GM18907 (cell line): Measurements from ENCODE around the gene RTCA.
"Not testable (repeated sequence)": the region's sequence is repeated elsewhere in the genome, so short reads cannot be mapped to it uniquely, and the experiment has no call there.

ENCODE experiments used
- ATAC-seq: cut with Tn5 transposase; IDR thresholded peaks from one replicate; pipeline ENCODE4 v1.9.1; 2021; ENCODE audit warnings: mild to moderate bottlenecking, moderate library complexity; ENCODE audit not compliant: unreplicated experiment

Gene RTCA

DNA sequence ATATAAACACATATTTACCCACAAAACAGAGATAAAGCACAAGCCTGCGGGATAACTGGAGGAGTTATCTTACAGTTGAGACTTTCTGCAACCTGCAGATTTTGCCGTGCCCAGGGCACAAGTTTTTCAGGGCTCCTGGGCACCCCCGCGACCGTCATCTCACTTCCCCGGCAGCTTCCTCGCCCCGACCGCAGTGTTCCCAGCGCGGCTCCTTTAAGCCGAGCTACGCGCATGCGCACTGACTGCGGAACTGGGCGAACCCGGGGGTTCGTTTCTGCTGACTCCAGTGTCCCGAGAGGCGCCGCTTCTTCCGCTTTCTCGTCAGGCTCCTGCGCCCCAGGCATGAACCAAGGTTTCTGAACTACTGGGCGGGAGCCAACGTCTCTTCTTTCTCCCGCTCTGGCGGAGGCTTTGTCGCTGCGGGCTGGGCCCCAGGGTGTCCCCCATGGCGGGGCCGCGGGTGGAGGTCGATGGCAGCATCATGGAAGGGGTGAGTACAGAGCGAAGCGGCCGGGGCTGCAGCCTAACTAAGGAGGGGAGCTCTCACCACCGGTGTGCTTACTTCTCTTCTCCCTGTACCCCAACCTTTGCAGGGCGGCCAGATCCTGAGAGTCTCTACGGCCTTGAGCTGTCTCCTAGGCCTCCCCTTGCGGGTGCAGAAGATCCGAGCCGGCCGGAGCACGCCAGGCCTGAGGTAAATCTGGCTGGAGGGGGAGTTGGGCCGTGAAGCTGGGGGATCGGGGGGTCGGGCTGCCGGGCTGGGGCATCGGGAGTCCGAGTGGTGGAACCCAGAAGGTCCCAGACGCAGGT is at the start of gene RTCA:
Gene RTCA, plus strand, starts transcription at position 286 of the 810 bp plus-strand sequence. Its CDS starts 160 bp downstream, at position 446.
- ATAC-seq, result peak; percentile 96

DNA sequence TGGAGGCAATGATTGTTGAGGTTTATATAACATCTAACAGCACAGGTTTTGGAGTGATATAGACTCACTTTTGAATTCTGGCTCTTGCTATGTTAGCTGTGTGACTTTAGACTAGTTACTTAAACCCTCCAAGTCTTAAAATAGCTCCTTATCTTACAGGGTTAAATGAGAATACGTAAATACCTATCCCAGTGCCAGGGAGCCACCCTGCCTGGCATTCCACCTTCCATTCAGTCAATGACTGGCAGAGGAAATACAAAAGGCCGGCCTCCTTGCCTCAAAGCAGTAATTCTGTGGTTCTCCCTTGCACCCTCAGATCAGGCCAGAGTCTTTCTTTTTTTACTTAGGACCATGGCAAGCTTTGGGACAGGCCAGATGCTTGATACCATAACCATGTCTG is 48.2 kb upstream of the RTCA start:
- ATAC-seq, result no peak

DNA sequence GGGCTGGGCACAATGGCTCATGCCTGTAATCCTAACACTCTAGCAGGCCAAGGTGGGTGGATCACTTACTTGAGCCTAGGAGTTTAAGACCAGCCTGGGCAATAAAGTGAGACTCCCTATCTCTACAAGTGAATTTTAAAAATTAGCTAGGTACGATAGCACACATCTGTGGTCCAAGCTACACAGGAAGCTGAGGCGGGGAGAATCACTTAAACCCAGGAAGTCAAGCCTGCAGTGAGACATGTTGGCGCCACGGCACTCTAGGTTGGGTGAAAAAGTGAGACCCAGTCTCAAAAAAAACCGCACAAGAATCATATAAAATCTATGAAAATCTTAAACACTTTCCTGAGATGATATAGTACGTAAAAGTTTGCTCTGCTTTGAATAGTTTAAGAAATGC is 46.6 kb upstream of the RTCA start:
- ATAC-seq, result no peak

DNA sequence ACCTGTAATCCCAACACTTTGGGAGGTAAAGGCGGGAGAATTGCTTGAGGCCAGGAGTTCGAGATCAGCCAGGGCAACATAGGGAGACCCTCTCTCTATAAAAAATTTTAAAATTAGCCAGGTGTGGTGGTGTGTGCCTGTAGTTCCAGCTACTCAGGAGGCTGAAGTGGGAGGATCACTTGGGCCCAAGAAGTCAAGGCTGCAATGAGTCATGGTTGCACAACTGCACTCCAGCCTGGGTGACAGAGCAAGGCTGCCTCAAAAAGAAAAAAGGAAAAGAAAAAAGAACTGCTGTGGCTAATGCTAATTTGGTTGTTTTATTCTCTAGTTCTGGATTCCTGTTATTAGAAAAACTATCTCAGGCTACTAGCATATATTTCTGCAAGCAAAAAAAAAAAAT is 46.1 kb upstream of the RTCA start:
- no peak for ATAC-seq

DNA sequence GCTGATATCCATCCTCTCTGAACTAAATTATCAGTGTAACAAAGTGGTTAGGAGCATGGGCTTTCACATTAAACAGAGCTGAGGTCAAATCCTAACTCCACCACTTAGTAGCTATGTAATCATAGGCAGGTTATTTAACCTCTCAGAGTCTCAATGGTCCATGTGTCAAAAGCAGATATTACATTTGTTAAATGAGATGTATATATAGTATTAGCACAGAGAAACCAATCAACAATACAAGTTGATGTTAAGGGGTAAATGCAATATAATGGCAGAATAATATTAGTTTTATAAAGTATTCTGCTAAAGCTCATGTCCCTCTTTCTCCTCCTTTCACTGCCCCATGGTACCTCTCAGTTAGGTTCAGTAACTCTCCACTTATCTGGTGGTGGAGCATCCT is 43.6 kb upstream of the RTCA start:
- no peak for ATAC-seq

DNA sequence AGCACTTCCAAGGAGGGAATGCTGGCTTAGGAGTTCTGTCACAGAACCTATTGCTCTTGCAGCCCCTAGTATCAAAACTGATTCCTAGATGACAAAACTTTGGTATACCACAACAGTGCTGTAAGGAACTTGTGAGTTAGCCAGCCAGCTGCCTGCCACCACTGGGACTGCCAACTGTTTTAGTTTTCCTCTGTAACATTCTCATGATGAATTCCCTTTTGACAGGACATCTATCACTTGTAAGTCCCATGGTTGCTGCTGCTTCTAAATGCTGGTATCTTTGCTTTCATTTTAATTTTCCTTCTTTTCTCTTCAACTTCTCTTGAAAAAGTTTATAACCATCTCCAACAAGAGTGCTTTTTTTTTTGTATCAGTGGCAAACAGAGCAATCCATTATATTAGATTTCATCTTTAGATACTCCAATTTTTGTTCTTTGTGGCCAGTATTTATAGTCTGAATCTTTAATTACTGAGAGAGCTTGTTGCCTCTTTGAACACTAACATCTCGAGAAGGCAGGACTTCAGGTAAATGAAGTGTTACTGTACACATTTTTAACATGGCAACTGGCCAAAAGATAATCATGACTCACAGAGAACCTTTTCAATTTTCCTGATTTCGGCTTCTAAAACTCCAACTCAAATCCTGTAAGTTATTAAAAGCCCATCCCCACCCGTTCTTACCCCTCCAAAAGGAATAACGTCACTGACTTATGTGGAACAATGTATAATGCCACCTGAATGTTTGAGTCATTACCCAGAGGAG is 36.2 kb upstream of the RTCA start:
- ATAC-seq, result no peak

DNA sequence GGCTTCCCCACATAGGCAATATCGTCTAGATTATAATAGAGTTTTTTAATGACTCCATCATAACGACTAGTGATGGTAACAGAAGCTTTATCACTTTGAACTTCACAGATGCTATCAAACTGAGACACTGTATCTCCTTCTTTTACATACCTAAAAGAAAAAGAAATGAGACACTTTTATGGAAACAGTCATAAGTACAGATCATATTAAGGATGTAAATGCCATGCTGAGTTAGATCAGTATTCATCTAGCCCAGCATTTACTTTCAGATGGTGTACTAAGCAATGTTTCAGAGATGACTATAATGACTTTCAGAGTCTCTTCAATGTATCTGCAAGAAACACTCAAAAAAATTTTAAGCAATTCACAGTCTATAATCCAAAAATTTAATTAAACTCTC is 35.3 kb upstream of the RTCA start:
- no peak for ATAC-seq

DNA sequence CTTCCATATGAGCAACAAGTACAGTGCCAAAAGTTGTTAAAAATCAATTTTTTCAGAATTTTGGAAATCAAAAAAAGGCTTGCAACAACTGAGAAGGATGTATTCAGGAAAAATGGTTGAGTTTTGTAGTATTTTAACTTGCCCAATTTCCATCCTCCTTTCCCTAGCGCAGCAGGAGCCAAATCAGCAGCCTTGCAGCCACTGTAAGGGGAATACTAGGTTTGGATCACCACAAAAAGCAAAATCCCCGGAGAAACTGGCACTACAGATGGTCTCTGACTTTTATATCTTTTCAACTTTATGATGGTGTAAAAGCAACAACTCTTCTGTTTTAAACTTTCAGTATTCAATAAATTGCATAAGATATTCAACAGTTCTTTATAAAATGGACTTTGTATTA is 34.3 kb upstream of the RTCA start:
- no peak for ATAC-seq

DNA sequence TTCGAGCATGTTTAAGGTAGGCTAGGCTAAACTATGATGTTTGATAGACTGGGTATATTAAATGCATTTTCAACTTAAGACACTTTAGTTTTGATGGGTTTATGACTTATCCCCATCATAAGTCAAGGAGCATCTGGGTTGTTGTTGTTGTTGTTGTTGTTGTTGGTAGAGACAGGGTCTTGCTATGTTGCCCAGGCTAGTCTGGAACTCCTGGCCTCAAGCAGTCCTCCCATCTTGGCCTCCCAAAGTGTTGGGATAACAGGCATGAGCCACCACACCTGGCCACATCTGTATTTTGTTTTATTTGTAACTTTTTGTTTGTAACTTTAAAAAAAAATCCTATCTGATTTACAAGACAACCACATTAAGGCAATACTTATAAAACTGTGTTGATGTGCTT is 33.9 kb upstream of the RTCA start:
- ATAC-seq, result no peak

DNA sequence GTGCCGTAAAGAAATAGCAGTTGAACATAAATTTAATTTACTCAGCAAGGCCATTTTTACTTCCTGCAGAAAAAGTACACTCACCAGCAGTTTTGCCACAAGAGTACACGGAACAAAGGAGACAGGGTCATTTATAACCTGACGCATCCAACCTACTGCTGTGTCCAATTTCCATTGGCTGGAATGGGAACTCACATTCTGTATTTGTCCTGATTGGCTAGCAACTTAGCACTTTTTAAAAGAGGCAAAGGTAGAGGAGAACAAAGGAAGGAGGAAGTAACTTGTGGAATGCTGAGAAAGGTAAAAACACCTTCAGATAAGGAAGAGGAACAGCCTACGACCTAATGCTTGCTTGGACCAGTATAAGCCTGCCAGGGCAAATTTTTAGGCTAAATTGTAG is 32.5 kb upstream of the RTCA start:
- not testable (repeated sequence) for ATAC-seq

DNA sequence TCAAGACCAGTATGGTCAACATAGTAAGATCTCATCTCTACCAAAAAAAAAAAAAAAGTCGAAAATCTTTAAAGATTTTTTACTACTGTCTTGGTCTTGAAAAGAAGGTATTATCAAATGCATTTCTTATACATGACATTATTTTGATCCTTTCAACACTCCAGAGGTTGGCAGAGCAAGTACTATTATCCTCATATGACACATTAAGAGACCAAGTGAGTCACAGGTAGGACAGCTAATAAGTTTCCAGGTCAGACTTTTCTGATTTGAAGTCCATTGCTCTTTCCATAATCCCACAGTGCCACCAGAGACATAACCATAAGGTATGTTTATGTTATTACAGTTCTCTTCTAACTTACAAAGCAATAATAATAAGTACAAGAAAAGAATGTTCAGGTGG is 31.6 kb upstream of the RTCA start:
- ATAC-seq, result no peak

DNA sequence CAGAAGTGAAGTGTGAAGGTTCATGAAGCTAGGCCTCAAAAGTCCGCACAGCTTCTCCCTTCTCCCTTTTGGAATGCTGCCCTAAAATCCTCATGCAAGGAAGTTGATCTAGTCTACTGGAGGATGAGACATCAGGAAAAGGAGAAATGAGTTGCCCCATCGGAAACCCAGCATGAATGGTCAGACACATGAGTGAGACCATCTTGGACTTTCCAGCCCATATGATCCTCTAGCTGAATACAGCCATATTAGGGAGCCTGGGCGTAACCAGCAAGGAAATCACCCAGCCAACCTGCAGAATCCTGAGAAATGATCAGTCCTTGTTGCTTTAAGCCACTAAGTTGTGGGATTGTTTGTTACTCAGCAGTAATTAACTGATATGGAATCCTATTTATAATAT is 28.9 kb upstream of the RTCA start:
- no peak for ATAC-seq

DNA sequence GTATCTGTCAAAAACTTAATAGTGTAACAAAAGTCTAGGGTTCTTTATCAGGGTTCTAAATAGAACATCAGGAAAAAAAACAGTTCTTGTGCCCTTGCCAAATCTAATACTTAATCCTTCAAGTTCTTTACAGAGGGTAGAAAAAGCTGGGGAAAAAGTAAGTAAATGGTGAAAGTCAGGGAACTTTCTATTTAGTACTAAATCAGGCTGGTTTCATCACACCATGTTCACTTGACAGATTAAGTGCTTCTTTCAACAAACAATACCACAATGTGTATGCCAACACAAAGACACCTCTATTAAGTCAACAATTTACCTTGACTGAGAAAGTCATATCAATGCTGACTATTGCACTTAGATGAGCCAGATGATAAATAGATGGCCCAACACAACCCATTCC is 26.1 kb upstream of the RTCA start:
- no peak for ATAC-seq

DNA sequence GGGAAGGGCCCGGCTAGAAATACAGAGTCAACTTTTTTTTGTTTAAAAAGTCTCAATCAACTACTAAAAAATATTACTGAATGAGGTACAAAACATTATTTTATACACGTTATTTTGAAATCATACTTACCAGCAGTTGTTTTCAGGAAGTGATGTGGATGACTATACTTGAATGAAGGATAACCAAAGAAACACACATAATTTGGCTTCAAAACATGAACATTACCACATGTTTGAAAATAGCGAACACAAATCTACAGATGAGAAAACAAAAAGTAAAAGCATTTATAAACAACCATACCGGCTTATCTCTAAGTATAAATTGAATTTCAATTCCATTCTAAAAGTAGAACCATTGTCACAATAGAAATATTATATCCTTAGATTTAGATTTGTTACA is 25.4 kb upstream of the RTCA start:
- no peak for ATAC-seq

DNA sequence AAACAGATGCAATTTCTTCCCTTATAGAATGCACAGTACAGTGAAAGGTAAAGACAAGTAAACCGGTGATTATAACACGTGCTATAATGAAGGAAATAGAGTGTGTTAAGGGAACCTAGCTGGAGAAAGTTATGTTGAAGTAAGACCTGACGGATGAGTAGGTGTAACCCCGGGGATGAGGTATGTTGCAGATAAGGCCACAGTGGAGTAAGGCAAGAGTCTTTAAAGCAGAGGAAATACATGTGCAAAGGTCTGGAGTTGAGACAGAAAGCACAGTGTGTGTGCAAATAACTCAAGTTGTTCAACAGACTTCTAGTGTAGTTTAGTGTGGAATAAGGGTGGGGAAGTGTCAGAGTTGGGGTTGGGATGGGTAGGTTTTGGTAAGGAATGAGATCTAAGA is 19.3 kb upstream of the RTCA start:
- ATAC-seq, result no peak

DNA sequence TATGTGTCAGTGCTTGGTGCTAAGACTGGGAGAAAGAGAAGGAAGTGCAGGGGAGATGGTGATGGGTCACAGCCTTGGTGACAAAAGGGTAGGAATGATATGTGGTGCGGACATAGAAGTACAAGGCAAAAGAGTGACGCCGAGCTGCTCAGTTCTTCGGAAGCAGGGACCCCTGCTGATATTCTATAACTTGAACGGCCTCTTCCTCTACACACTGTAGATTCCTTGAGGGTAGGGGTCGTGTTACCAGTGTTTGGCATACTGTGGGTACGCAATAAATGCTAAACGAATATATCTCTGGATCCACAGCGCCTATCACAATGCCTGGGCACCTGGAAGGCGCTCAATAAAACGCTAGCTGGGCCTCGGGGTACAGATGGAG is 16.9 kb upstream of the RTCA start:
- ATAC-seq, result no peak

DNA sequence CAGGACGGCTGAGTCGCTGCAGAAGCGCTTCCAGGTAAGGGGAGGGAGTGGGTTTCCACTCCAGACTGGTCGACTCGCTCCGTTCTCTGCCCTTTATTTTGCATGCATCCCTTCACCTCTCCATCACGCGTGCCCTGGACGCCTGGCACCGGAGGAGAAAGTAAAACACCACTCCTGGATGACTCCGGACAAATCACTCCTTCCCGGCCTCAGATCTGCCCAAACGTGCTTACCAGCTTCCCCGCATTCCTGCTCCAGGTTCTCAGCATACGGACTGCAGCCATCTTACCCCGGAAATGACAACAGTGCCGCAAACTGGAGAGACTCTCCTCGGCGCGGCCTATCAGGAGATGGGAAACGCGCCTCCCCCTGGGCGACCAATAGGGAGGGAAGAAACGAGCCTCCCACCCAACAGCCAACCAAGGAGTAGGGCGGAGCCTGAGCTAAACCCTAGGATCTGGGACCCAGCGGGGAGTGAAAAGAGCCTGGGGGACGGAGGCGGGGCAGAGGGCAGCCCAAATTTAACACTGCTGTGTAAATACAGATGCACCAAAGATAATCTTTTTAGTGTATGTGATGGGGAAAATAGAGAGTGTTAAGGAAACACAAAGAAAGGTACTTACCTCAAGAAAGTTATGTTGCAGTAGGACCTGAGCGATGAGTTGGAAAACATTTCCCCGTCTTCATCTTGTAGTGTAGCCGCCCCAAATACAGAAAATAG is 16.3 kb upstream of the RTCA start, which contains the start of gene DBT:
Gene DBT, minus strand, starts transcription at position 298 of the 721 bp plus-strand sequence. Its CDS starts 14 bp downstream, at position 284.
- peak; percentile 100 for ATAC-seq

DNA sequence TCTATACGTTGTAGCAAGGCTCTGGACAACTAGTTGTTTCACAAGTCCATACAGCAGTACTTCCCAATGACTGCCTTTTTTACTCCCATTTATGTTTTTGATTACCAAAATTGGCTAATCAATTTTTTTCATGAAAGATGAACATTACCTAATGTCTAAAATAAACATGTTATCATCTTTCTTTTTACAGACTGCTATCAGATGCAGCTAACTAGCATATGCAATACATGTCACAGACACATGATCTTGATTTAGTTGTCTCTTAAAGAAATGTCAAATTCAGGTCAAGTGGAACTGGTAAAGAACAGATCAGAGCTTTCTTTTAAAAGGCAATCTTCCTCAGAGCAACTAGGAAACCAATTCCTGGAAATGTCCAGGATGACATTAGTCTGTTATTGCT is 15.8 kb upstream of the RTCA start:
- no peak for ATAC-seq

DNA sequence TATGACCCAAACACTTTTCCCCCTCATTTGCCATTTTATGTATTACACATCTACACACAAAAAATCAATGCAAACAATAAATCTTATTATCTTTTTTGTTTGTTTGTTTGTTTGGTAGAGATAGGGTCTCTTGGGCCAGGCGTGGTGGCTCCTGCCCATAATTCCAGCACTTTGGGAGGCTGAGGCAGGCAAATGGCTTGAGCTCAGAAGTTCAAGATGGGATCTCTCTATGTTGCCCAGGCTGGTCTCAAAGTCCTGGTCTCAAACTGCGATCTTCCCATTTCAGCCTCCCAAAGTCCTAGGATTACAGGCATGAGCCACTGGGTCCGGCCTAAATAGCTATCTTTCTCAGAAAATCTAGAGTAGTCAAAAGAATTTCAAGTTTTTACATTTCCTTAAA is 15.2 kb upstream of the RTCA start:
- no peak for ATAC-seq

DNA sequence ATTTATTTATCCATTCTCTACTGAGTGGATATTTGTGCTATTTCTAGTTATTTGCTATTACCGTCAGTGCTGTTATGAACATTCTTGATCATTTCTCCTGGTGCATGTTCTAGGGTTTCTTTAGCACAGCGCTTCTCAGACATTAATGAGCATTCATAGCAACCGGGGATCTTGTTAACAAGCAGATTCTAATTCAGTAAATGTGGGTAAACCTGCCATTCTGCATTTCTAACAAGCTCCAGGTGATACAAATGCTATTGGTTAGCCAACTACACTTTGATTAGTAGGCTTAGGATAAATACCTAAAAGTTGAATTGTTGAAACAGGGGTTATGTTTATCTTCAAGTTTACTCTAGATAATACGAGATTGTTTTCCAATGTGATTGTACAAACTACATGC is 13.1 kb upstream of the RTCA start:
- ATAC-seq, result no peak

DNA sequence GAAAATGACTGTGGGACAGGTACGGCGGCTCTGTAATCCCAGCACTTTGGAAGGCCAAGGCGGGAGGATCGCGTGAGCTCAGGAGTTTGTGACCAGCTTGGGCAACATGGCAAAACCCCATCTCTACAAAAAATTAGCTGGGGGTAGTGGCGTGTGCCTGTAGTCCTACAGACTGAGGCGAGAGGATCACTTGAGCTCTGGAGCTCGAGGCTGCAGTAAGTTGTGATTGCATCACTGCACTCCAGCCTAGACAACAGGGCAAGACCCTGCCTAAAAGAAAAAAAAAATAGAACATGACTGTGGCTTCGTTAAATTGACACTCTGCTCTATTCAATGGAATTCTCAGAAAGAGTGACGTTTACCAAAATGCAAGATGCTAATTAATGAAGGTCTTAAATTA is 12.5 kb upstream of the RTCA start:
- no peak for ATAC-seq

DNA sequence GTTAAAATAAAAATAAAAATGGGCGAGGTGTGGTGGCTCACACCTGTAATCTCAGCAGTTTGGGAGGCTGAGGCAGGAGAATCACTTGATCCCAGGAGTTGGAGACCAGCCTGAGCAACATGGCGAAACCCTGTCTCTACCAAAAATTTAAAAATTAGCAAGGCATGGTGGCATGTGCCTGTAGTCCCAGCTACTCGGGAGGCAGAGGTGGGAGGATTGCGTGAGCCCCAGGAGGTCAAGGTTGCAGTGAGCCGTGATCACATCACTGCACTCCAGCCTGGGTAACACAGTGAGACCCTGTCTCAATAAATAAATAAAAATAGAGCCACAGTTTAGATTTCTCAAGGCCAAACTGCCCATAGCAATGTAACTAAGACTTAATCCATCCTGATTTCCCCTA is 9.7 kb upstream of the RTCA start:
- not testable (repeated sequence) for ATAC-seq
